Activated CD4-positive, alpha-beta T cell treated with anti-CD3 and anti-CD28 coated beads for 4 hours (primary cell): Measurements from ENCODE around the gene AP5Z1.
A peak's percentile ranks its signal among the peaks of the same experiment; 100 is the strongest.

ENCODE experiments used
- DNase-seq, 2 donors: peaks; one replicate each; pipeline ENCODE4 v3.0.0-alpha.2; 2020

AP5Z1 gene

GRCh38 chr7:4766666-4767519, 8.5 kb upstream of the AP5Z1 start:
- no peak for DNase-seq

GRCh38 chr7:4768597-4769569, 6.5 kb upstream of the AP5Z1 start:
- no peak for DNase-seq

DNA sequence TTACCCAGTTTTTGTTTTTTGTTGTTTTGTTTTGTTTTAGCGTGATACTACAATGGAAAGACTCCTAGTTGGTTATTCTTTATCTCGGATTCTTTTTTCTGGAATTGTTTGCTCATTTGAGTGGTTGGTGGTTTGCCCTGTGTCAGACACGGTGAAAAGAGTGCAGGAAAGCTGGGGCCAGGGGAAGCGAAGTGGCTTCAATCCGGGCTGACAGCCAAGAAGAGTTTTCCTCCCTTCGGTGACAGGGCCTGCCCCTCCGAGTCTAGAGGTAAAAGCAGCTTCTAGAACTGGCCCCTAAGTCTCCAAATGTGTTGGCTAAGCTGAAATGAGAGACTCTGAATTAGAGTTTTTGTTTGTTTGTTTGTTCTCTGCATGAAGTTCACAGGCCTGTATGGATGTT, 5.7 kb upstream of the AP5Z1 start:
- DNase-seq, result no peak

- DNase-seq, result no peak
Measured at GRCh38 chr7:4770886-4771285, 4.5 kb upstream of the AP5Z1 start.

GRCh38 chr7:4771737-4772136, 3.7 kb upstream of the AP5Z1 start:
- no peak for DNase-seq

- no peak for DNase-seq
Measured at GRCh38 chr7:4772306-4772705, 3.1 kb upstream of the AP5Z1 start.

DNA sequence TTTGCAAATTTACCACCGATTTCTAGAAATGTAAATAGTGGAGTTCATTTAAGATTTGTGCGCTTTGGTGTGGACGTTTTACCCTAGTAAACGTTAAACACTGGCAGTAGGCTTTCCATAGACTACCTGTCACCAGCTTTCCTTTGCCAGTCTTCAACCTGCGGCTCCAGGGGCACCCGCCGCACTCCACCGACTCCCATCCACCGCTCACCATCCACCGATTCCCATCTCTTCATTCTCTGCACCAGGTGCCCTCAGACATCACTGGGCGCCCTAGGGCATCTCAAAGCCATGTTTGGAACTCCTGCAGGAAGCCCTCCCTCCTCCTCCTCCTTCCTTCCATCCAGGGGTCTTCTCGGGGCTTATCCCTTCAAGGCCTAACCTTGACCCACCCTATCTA, 1.4 kb upstream of the AP5Z1 start:
- DNase-seq, result no peak

DNA sequence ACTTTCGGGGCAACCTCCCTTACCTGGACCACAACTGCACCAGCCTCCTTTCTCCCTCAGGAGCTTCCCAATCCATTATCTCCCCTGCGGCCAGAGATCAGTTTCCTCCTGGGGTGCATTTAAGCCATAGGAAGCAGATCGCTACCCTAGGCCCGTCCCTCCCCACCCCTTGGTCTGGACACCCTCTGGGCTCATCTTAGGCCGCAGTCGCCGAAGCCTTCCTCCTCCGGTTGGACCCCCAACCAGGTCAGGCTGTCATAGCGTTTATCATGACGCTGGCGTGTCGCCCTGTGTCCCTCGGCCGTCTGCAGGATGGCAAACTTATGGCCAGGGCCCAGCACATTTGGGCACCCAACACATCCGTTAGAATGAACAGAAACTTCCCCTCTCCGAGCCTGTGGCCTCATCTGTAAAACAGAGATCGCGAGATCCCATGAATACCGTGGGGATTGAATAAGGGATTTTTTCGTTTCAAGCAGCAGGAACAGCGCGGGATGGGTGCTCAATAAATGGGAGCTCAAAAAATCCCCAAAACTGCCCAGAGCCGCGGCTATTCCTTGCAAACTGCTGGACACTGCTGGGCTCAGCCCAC, 669 bp upstream of the AP5Z1 start:
- no peak for DNase-seq

- peak; percentile 39 to 52 for DNase-seq
Measured at GRCh38 chr7:4775848-4776623, 613 bp downstream of the AP5Z1 start.

- no peak for DNase-seq
Measured at GRCh38 chr7:4779118-4779517, 3.7 kb downstream of the AP5Z1 start.

GRCh38 chr7:4781366-4782069, 6.1 kb downstream of the AP5Z1 start:
- no peak for DNase-seq

- DNase-seq, result no peak
Measured at GRCh38 chr7:4782333-4783291, 7.2 kb downstream of the AP5Z1 start.

- no peak for DNase-seq
Measured at GRCh38 chr7:4783292-4783652, 7.8 kb downstream of the AP5Z1 start.

GRCh38 chr7:4783762-4784351, 8.4 kb downstream of the AP5Z1 start:
- no peak for DNase-seq

- no peak for DNase-seq
Measured at GRCh38 chr7:4784799-4785198, 9.4 kb downstream of the AP5Z1 start.

GRCh38 chr7:4785371-4785770, 9.9 kb downstream of the AP5Z1 start:
- no peak for DNase-seq

DNA sequence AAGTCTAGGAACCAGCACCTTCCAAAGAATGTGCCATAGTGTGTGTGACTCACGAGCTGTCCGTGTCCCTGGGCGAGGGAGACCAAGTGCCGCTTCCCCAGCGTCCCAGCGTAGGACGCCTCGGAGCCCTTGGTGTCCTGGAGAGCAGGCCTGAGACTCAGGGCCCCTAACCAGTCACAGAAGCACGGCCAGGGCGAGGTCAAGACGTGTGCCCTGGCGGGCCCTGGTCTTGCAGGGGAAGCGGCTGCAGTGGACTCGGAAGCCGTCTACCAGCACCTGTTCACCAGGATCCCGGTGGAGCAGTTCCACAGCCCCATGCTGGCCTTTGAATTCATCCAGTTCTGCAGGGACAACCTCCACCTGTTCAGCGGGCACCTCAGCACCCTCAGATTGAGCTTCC, 10.6 kb downstream of the AP5Z1 start:
- no peak for DNase-seq

DNA sequence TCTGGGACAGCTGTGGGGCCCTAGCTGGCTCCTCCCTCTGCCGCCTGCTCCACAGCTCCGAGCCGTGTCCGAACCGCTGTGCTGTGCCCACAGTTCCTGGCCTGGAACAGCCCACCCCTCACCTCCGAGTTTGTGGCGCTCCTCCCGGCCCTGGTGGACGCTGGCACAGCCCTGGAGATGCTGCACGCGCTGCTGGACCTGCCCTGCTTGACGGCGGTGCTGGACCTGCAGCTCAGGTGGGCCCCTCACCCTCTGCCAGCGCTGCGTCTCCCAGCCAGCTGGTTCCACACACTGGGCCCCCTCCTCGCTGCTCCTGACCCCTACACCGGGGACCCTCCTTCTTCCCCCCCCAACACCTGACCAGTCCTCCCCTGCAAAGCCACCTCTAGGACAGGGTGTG, 12.1 kb downstream of the AP5Z1 start:
- no peak for DNase-seq

DNA sequence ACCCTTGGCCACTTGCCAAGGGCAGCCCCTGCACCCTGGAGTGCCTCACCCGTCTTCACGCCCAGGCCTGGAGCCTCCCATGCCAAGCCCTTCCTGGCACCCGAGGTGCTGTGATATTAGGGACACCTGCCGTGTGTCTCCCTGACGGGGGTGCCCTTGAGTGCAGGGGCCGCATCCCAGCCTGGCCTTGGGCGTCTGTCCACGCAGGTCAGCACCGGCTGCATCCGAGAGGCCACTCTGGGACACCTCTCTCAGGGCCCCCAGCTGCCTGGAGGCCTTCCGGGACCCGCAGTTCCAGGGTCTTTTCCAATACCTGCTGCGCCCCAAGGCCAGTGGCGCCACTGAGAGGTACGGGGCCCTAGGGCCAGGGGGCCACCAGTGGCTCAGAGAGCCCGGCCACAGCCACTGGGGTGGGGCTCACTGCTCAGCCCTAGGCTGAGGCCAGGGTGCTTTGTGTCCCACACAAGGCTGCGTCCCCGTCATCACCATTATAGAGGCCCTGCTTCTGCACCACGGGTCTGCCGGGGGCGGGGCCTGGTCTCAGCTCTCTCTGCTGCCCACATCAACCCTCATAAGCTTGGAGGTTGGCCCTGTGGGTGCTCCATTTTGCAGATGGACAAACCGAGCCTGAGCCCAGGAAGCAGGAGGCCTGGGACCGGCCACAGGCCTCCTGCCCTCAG, 12.7 kb downstream of the AP5Z1 start:
- no peak for DNase-seq
